ENCODE measurements around the gene ARID5B. TPM values are rescaled to one million over a fixed set of nuclear protein-coding genes. Genes with fewer than 3 reads are reported as not detected.

Gene ARID5B
- polyA plus RNA-seq, 6 donors from 2014 or later, result 68.6 to 165 (median 122) TPM

DNA sequence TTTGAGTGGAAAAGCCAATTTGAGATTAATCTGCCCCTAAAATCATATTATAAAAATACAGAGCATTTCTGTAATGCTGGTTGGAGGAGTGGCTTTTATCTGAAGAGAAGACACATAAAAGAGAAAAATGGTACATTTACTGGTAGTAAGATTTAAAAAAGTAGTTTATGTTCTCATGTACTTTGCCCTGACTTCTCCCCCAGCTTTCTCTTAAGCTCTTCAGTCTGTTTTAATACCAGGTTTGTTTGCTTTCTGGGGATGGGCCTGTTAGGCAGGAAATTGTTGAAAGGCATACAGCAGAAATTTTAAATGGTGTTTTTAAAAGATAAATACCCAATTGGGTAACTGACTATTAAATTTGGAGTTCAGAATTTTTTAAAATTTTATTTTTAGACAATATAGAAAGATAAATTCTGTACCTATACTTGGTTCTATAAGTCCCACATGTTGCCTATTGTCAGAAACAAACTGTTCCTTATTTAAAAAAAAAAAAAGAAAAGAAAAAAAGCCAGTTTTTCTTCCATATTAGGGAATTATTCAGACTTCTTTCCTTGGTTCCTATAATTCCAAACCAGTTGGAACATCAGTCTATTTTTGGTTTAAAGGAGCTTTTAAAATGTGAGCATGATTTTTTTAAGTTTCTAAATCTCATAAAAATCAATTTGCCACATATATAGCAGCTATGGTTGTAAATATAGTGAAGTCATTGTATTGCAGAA, 136.6 kb downstream of the ARID5B start:
- peak overlapping the region; percentile 36 to 87 (median 62) for H3K4me3 Mint-ChIP-seq

DNA sequence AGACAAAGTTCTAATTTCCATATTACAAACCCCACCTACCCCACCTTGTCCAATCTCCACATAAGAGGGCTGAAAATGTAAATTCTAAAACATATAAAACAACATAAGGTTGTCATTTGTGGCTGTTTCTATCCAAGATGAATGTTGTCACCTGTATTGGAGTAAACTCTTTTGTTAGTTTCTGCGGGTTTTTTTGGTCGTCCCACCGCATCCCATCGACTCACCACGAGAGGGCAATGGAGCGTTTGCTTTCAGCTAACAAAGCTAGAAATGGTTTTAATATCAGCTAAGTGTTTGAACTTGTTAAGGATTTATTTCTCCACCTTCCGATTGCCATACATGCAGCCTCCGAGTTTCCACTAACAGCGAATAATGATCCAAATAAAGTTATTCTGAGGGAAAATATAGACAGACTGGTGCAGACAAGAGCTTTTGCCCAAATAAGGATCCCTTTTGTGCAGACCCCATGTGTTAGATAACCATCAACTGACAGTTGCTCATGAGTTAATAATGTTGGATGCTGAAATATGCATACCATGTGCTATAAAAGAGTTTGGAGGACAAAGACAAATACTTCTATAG, 137.2 kb downstream of the ARID5B start:
- peak; percentile 77 to 79 for ATAC-seq (ENCODE audit: low read depth in 2 of 2)
- peak; percentile 68 for DNase-seq
- Mint-ChIP-seq H3K27me3 (no peaks in the 10 kb centered on the region), H3K4me1 (peaks cover 68 to 94% (median 84%) of the 10 kb centered on the region in 3 donors), H3K36me3 (peaks cover 16 to 17% of the 10 kb centered on the region in 2 donors), H3K4me3 (peak overlapping the region; percentile 36 to 87 (median 66)), H3K27ac (peak overlapping the region; percentile 74 to 97 (median 90)), H3K9me3 (peaks cover 0 to 2% (median 0%) of the 10 kb centered on the region in 7 donors)

More for the DNA sequence above, 136.6 kb downstream of the ARID5B start:
- Mint-ChIP-seq H3K4me1 (peaks cover 67 to 94% (median 84%) of the 10 kb centered on the region in 3 donors), H3K36me3 (peaks cover 16 to 18% of the 10 kb centered on the region in 2 donors), H3K27ac (peak overlapping the region; percentile 91 to 97 (median 92)), H3K9me3 (peaks cover 0 to 2% (median 0%) of the 10 kb centered on the region in 7 donors), H3K27me3 (no peaks in the 10 kb centered on the region)
- DNase-seq, result no peak
- ATAC-seq (ENCODE audit: low read depth in 2 of 2), result no peak

DNA sequence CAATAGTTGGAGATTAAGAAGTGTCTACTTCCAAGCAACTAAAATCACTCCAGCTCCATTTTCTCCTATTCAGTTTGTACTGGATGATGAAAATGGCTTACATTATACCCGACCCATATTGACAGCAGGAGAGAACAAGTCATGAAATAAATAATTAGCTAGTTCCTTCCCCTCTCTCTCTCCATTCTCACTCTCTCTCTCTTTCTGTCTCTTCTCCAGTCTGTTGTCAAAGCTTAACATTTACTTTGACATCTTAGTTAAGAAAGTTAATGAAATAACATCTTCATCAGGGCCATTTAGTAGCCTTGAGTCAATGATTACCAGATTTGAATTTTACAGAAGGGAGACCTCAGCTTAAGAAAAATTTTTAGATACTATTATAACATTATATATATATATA, 138.5 kb downstream of the ARID5B start:
- peaks cover 0 to under 1% (median 0%) of the 10 kb centered on the region in 7 donors for H3K9me3 Mint-ChIP-seq
- ATAC-seq (ENCODE audit: low read depth in 2 of 2) (no peak), DNase-seq (no peak)
- H3K36me3 Mint-ChIP-seq, result peaks cover 12 to 16% of the 10 kb centered on the region in 2 donors
- H3K27me3 Mint-ChIP-seq, result no peaks in the 10 kb centered on the region
- H3K27ac Mint-ChIP-seq, result peak overlapping the region; percentile 10 to 95 (median 86)
- H3K4me3 Mint-ChIP-seq, result peak overlapping the region in 6 of 8 donors; percentile 39 to 87 (median 64)
- peaks cover 70 to 94% (median 92%) of the 10 kb centered on the region in 3 donors for H3K4me1 Mint-ChIP-seq

DNA sequence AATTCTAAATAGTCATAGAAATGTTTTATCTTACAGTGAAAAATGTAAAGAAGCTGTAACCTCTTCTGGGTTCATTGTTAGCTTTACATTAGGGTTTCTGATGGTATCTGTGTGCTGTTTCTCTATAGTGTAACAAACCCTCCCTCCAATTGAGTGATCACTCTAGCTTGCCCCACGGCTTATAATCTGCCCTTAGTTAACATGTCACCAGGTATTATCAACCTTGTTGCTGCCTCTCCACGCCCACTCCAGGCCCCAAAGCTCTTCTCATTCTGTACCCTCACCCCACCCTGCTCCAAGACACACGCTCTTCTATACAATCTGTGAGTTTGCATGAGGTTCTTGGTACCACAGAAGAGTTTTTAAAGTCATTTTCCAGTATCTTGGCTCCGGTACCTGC, 139.4 kb downstream of the ARID5B start:
- peaks cover 13 to 16% of the 10 kb centered on the region in 2 donors for H3K36me3 Mint-ChIP-seq
- H3K9me3 Mint-ChIP-seq, result peaks cover 0 to 10% (median 4%) of the 10 kb centered on the region in 7 donors
- no peak for DNase-seq
- H3K4me1 Mint-ChIP-seq, result peaks cover 74 to 94% (median 92%) of the 10 kb centered on the region in 3 donors
- H3K27ac Mint-ChIP-seq, result peak overlapping the region; percentile 79 to 96 (median 94)
- H3K27me3 Mint-ChIP-seq, result no peaks in the 10 kb centered on the region
- ATAC-seq (ENCODE audit: low read depth in 2 of 2), result no peak
- peak overlapping the region; percentile 1 to 83 (median 68) for H3K4me3 Mint-ChIP-seq

DNA sequence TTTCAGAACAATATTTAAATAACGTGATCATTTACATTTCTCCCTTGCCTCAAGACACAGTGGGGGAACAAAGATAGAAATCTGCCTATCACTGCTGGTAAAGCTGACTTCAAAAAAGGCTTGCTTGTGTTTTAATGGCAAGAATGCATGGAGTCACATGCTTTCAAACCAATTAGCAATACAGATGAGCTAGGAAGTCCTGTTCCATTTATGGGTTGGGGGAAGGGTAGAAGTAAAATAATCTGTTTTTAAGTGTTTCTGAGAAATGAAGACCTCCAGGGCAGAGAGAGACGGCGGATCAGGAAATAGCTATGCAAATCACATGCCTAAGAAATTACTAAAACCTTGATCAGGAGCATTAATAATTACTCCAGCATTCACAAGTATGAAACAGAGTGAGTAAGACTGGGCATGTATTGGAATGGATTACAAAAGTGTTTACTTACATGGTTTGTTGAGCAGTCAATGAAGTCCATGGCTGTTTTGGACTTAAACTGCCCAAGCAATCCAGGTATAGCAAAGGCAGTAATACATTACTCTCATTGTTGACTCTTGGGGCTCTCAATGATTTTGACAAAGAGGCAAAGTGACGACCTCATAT, 142.0 kb downstream of the ARID5B start:
- ATAC-seq (ENCODE audit: low read depth in 2 of 2) (no peak), DNase-seq (no peak)
- Mint-ChIP-seq H3K4me3 (peak overlapping the region; percentile 7 to 87 (median 78)), H3K9me3 (peaks cover 0 to 11% (median 4%) of the 10 kb centered on the region in 7 donors), H3K36me3 (peaks cover 14 to 16% of the 10 kb centered on the region in 2 donors), H3K4me1 (peaks cover 82 to 97% (median 96%) of the 10 kb centered on the region in 3 donors), H3K27me3 (no peaks in the 10 kb centered on the region), H3K27ac (peak overlapping the region; percentile 62 to 97 (median 93))

DNA sequence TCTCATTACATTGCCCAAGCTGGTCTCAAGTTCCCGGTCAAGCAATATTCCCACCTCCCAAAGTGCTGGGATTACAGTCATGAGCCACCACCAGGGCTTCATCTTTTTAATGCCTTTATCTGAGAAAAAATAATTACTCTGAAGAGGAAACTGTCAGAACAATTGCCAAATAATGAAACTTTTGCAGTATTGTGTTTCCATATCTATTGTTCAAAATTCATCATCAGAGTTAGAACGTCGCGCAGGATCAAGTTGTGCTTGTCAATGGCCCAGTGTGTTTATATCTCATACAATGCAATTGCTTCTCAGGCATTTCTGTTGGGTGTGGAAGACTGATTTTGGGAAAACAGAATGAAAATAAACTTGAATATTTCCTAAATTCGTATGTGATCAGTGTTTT, 143.1 kb downstream of the ARID5B start:
- H3K9me3 Mint-ChIP-seq, result peaks cover 0 to 11% (median 4%) of the 10 kb centered on the region in 7 donors
- peaks cover 82 to 97% (median 96%) of the 10 kb centered on the region in 3 donors for H3K4me1 Mint-ChIP-seq
- H3K4me3 Mint-ChIP-seq, result peak overlapping the region; percentile 64 to 87 (median 79)
- H3K36me3 Mint-ChIP-seq, result peaks cover 14 to 16% of the 10 kb centered on the region in 2 donors
- no peaks in the 10 kb centered on the region for H3K27me3 Mint-ChIP-seq
- peak overlapping the region; percentile 62 to 97 (median 93) for H3K27ac Mint-ChIP-seq
- DNase-seq (no peak), ATAC-seq (ENCODE audit: low read depth in 2 of 2) (no peak)

DNA sequence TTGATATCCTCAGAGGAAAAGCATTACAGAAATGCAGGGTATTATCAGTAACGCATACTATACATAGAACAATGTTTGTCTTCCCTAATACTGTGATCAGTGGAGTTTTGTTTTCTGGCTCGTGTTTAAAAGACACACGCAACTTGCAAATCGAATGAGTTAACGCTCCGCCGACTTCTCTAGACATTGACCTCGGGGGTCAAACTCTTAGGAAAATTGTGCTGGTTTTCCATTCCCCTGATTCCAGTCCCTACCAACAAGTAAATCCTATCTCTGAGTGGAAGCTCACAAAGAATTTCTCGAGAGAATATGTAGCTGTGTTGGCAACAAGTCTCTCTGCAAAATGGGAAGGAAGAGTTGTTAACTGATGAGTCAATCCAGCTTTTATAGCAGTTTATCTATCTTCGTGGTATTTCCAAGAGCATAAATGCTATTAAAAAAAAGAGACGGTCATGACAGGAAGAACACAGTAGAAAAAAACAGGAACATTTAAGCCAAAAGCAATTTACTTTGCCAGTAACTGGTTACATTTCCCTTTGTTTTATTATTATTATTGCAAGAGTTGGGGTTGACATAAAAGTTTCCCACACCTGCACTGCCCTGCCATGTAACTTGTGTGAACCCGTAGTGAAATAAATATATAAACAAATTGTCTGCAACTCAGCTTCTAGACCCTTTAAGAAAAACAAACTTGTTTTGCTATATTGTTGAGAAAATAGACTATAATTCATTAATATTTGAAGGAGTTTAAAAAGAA, 144.4 kb downstream of the ARID5B start:
- Mint-ChIP-seq H3K4me1 (peaks cover 84 to 98% (median 98%) of the 10 kb centered on the region in 3 donors), H3K27ac (peak overlapping the region; percentile 81 to 97 (median 94)), H3K9me3 (peaks cover 0 to 11% (median 4%) of the 10 kb centered on the region in 7 donors), H3K36me3 (peaks cover 15 to 22% of the 10 kb centered on the region in 2 donors), H3K4me3 (peak overlapping the region; percentile 75 to 93 (median 80)), H3K27me3 (no peaks in the 10 kb centered on the region)
- ATAC-seq (ENCODE audit: low read depth in 2 of 2) (peak; percentile 15 to 23), DNase-seq (peak; percentile 27)

DNA sequence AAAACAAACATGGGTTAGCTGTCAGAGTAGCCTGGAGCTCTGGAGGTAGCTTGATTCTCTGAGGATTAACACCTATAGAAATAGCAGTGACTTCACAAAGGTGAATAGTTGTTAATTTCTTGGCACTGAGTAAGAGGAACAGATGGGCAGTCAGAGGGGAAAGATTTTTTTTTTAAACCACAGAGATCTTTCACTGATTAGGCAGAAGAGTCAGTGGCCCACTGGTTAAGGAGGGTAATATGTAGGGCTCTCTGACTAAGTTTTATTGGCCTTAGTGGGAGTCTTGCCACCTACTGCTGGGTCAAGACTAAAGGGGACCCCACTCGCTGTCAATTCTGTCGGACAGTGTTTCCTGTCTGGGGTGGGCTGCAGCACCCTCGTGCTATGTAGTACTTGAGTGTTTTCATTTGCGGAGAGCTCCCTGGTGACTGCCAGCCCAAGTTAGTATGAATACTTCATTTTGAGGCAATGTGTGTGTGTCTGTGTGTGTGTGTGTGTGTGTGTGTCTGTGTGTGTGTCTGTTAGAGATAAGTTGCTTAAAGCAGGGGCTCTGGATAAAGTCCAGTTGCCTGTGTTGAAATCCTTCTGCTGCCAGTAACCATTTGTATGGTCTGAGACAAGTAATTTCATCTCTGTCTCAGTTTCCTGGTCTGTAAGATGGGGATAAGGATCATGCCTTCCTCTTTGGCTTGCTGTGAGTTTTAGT, 145.2 kb downstream of the ARID5B start:
- H3K27me3 Mint-ChIP-seq, result no peaks in the 10 kb centered on the region
- H3K4me1 Mint-ChIP-seq, result peaks cover 82 to 98% (median 94%) of the 10 kb centered on the region in 3 donors
- DNase-seq (peak; percentile 48), ATAC-seq (ENCODE audit: low read depth in 2 of 2) (peak; percentile 58 to 60)
- peak overlapping the region; percentile 81 to 97 (median 94) for H3K27ac Mint-ChIP-seq
- peaks cover 0 to 11% (median 4%) of the 10 kb centered on the region in 7 donors for H3K9me3 Mint-ChIP-seq
- peaks cover 20 to 30% of the 10 kb centered on the region in 2 donors for H3K36me3 Mint-ChIP-seq
- H3K4me3 Mint-ChIP-seq, result peak overlapping the region; percentile 75 to 93 (median 80)

DNA sequence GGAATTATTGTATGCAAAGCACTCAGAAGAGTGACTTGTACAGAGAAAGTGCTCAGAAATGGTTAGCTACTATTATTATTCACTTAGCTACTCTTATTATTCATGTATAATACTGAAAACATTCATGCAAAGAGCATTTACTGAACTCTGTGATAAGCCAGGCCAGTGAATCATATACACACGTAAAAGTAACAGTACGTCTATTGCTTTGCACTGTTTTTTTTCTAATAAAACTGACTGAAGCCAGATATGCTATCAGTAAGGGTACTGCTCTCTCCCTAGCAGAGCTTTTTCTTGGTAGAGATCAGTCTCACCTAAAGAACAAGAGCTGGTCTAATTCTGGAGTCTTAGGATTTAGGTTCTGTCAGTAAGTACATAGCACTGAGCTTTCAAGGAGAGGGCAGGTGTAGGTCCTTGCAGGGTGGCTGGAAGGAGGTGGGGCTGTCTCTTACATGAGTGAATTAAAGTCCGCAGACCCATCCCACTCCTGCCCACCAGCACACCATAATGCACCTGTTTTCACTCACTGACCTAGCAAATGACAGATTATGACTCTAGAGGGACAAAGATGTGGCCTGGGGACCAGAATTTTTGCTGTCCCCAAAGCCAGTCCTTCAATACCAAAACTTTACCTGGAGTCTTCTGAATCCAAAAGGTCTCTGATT, 145.9 kb downstream of the ARID5B start:
- peaks cover 76 to 98% (median 91%) of the 10 kb centered on the region in 3 donors for H3K4me1 Mint-ChIP-seq
- peak overlapping the region; percentile 81 to 97 (median 95) for H3K27ac Mint-ChIP-seq
- no peak for DNase-seq
- no peaks in the 10 kb centered on the region for H3K27me3 Mint-ChIP-seq
- H3K9me3 Mint-ChIP-seq, result peaks cover 0 to 11% (median 4%) of the 10 kb centered on the region in 7 donors
- peaks cover 21 to 33% of the 10 kb centered on the region in 2 donors for H3K36me3 Mint-ChIP-seq
- ATAC-seq (ENCODE audit: low read depth in 2 of 2), result no peak
- H3K4me3 Mint-ChIP-seq, result peak overlapping the region; percentile 75 to 93 (median 80)

DNA sequence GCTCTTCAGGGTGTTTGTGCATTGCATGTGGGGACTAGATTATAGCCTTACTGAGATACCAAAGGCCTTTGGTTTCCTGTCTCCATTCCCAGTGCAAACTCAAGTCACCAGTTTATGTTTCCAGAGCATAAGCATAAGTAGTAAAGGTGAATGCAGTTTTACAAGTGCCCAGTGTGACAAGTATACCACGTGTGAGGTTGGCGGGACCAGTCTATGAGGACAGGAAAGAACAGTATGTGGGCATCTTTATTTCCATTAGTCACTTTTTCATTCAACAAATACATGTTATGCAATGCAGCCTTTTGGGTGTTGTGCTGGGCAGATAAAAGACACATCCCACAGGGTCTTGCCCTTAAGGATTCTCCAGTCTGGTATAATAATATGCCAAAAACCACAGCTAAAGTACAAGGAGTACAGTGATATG, 146.5 kb downstream of the ARID5B start:
- Mint-ChIP-seq H3K4me3 (peak overlapping the region; percentile 74 to 93 (median 80)), H3K27ac (peak overlapping the region; percentile 81 to 97 (median 93)), H3K36me3 (peaks cover 26 to 39% of the 10 kb centered on the region in 2 donors), H3K27me3 (no peaks in the 10 kb centered on the region), H3K4me1 (peaks cover 79 to 99% (median 91%) of the 10 kb centered on the region in 3 donors), H3K9me3 (peaks cover 0 to 11% (median 4%) of the 10 kb centered on the region in 7 donors)
- DNase-seq (no peak), ATAC-seq (ENCODE audit: low read depth in 2 of 2) (no peak)

DNA sequence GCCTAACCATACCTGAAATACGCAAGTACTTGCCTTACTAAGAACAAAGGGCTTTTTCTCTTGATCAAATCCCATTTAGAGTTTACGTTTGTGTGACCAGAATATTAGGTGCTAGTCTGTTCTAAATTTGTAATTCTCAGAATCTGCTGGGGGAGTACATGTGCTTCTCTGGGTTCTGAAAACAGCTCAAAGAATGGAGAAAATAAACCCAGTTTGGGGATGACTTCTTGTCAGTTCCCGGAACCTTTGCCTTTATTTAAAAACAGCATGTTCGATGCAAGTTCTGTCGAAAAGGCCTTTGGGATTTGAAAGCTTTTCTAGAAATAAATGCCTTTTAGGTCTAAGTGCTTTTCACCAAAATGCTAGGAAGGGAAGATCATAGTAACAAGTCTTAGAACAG, 147.0 kb downstream of the ARID5B start:
- Mint-ChIP-seq H3K4me1 (peaks cover 79 to 99% (median 91%) of the 10 kb centered on the region in 3 donors), H3K36me3 (peaks cover 31 to 41% of the 10 kb centered on the region in 2 donors), H3K27ac (peak overlapping the region; percentile 42 to 97 (median 93)), H3K9me3 (peaks cover 0 to 11% (median 4%) of the 10 kb centered on the region in 7 donors), H3K4me3 (peak overlapping the region; percentile 74 to 93 (median 80)), H3K27me3 (no peaks in the 10 kb centered on the region)
- ATAC-seq (ENCODE audit: low read depth in 2 of 2), result no peak
- DNase-seq, result no peak
